ENCODE data around the gene TPM1.
A peak's percentile ranks its signal among the peaks of the same experiment; 100 is the strongest.
"Not testable (repeated sequence)": the region's sequence is repeated elsewhere in the genome, so short reads cannot be mapped to it uniquely, and the experiment has no call there.

The TPM1 gene

GRCh38 chr15:63041974-63042876 lies at the start of gene TPM1:
Gene TPM1 (plus strand): TSS chr15:63042747. CDS start chr15:63042830, 83 bp downstream.
- DNase-seq (ENCODE audit: low read depth) = peak; percentile 69

- no peak for DNase-seq (ENCODE audit: low read depth)
Observed at GRCh38 chr15:62993066-62993465, 49.5 kb upstream of the TPM1 start.

GRCh38 chr15:62993632-62994031 lies 48.9 kb upstream of the TPM1 start:
- not testable (repeated sequence) for DNase-seq (ENCODE audit: low read depth)

GRCh38 chr15:62994439-62994838 lies 48.1 kb upstream of the TPM1 start:
- DNase-seq (ENCODE audit: low read depth) = no peak

GRCh38 chr15:62994975-62995681 lies 47.4 kb upstream of the TPM1 start:
- DNase-seq (ENCODE audit: low read depth) = no peak

GRCh38 chr15:62997441-62997840 lies 45.1 kb upstream of the TPM1 start:
- DNase-seq (ENCODE audit: low read depth) = no peak

- DNase-seq (ENCODE audit: low read depth) = no peak
Observed at GRCh38 chr15:62998262-62998890, 44.2 kb upstream of the TPM1 start.

- DNase-seq (ENCODE audit: low read depth) = no peak
Observed at GRCh38 chr15:62999178-62999577, 43.4 kb upstream of the TPM1 start.

GRCh38 chr15:62999923-63000561 lies 42.5 kb upstream of the TPM1 start:
- DNase-seq (ENCODE audit: low read depth) = no peak

- no peak for DNase-seq (ENCODE audit: low read depth)
Observed at GRCh38 chr15:63000706-63001105, 41.8 kb upstream of the TPM1 start.

- DNase-seq (ENCODE audit: low read depth) = no peak
Observed at GRCh38 chr15:63004211-63004610, 38.3 kb upstream of the TPM1 start.

GRCh38 chr15:63006032-63006878 lies 36.3 kb upstream of the TPM1 start:
- no peak for DNase-seq (ENCODE audit: low read depth)

GRCh38 chr15:63008333-63009049 lies 34.1 kb upstream of the TPM1 start:
- no peak for DNase-seq (ENCODE audit: low read depth)

- DNase-seq (ENCODE audit: low read depth) = no peak
Observed at GRCh38 chr15:63010386-63010785, 32.2 kb upstream of the TPM1 start.

- DNase-seq (ENCODE audit: low read depth) = no peak
Observed at GRCh38 chr15:63010920-63011693, 31.4 kb upstream of the TPM1 start.

GRCh38 chr15:63012444-63012843 lies 30.1 kb upstream of the TPM1 start:
- no peak for DNase-seq (ENCODE audit: low read depth)

GRCh38 chr15:63013052-63013808 lies 29.3 kb upstream of the TPM1 start:
- DNase-seq (ENCODE audit: low read depth) = peak; percentile 77

- DNase-seq (ENCODE audit: low read depth) = no peak
Observed at GRCh38 chr15:63014578-63014977, 28.0 kb upstream of the TPM1 start.

GRCh38 chr15:63015618-63016017 lies 26.9 kb upstream of the TPM1 start:
- DNase-seq (ENCODE audit: low read depth) = no peak
